Activated CD4-positive, CD25-positive, alpha-beta regulatory T cell treated with anti-CD3 and anti-CD28 coated beads, Interleukin-2, amount 50 U/mL, for 72 hours (primary cell): ENCODE results near the gene DDA1.

ENCODE experiments used
- DNase-seq: peaks from one replicate; pipeline ENCODE4 v3.0.0; 2021

Gene DDA1

GRCh38 chr19:17330262-17331044 lies 21.1 kb downstream of the DDA1 start:
- no peak for DNase-seq

DNA sequence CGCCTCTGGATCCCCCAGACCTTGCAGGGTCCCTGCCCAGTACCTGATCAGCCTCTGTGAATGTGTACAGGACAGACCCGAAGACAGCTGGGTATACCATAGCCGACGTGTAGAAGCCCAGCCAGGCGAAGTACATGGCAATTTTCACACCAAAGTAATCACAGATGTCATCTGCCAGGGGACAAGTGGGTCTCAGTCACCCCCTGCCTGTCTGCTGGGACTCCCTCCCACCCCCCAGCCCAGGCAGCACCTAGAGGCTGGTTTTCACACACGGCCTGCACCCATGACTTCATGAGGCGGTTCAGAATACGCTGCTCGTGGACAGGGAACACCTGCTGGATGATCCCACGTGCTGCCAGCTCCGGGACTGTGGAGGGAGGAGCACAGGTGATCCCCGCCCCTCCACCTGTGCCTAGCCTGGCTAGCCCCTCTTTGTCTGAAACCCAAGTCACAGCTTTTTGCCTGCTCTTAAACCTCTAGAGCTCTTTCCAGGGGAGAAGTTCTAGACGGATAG lies 21.7 kb downstream of the DDA1 start:
- DNase-seq: no peak

DNA sequence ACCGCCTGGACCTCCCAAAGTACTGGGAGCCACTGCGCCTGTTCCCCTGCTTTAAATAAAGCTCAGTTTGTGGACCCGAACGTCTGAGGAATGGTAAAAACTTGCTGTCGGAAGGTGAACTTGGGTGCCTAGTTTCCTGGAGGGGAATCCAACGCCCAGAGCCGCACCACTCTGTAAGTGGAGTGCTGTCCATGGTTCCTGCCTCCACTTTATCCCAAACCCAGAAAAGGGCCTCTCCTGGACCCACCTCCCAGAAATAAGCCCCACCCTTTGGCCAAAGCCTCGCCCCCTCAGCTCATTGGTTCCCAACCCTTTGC lies 23.0 kb downstream of the DDA1 start:
- DNase-seq: no peak

GRCh38 chr19:17332677-17333581 lies 23.6 kb downstream of the DDA1 start:
- DNase-seq: peak; percentile 61

GRCh38 chr19:17333611-17334413 lies 24.4 kb downstream of the DDA1 start:
- DNase-seq: peak; percentile 65

GRCh38 chr19:17334414-17335409 lies 25.3 kb downstream of the DDA1 start, which contains the start of gene ANO8:
ANO8 (minus strand) TSS chr19:17334855; CDS start chr19:17334670, 185 bp downstream.
- peak; percentile 76 for DNase-seq

DNA sequence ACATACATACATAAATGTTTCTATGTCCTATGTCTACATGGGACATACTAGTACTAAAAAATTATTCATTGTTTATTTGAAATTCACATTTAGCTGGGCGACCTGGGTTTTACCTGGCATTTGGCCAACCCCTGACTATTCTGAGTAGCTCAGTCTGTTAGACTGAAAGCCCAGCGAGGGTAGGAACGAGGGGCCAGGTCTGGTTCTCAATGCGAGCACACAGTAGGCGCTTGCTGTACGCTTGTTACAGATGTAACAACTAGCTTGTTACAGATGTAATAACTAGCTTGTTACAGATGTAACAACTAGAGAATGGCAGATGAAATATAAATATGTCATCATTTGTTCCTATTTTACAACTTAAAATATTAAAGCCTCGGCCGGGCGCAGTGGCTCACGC lies 26.2 kb downstream of the DDA1 start:
- no peak for DNase-seq

DNA sequence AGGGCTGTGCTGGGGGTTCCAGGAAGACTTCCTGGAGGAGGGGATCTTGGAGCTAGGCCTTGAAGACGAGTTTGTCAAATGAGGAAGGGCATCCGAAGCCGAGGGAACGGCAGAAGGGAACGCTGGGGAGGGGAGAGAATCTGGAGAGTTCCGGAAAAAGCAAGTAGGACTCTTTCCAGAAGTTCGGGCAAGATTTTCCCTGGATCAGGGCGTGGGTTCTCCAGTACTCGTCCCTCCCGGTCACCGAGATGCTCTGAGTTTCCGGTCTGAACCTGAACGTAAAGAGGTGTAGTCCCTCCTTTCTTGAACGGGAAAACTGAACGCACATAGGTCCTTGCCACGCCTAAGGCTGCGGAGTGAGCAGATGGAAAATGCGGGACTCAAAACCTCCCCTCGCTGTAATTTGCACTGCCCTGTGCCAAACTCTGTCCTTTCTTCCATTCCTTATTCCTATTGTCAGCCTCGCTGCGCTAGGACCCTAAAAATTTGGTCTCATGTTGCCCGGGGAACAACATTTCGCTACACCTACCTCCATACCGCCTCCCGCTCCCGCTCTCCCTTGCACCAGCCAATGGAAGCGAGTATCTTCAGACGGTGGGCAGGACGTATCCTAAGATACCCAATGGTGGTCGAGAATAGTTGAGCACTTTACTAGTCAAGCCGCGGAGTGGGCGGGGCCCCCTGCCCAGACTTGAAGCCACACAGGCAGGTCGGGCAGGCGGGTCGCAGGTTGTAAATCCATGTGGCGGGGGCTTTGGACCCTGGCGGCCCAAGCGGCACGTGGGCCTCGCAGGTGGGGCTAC lies 27.7 kb downstream of the DDA1 start, which contains the start of gene GTPBP3:
TSS of gene GTPBP3 (plus strand) at position 682 of the 803 bp plus-strand sequence. CDS start at position 741, 59 bp downstream.
- DNase-seq: peak; percentile 88

DNA sequence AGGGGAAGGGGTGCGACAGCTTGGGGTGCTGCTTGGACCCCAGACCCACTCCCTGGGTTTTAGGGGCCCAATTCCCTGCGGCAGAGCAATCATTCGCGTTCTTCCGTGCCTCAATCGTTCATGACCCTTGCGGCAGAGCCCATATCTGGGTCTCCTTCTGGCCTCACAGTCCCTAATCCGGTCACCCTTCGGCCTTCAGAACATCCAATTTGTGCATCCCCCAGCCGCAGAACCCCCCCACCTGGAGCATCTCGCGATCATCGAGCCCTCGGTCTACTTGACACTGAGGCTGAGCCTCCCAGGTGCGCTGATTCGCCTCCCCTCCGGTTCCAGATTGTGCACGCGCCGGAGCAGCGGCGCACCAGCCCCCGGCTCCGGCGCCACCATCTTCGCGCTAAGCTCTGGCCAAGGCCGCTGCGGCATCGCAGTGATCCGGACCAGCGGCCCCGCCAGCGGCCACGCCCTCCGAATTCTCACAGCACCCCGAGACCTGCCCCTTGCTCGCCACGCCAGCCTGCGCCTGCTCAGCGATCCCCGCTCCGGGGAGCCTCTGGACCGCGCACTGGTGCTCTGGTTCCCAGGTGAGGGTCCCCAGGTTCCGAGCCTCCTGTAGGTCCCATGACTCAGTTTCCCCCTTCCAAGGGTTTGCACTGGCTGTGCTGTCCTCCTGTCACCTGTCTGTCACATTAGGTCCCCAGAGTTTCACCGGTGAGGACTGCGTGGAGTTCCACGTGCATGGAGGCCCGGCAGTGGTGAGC lies 28.5 kb downstream of the DDA1 start:
- peak; percentile 54 for DNase-seq

DNA sequence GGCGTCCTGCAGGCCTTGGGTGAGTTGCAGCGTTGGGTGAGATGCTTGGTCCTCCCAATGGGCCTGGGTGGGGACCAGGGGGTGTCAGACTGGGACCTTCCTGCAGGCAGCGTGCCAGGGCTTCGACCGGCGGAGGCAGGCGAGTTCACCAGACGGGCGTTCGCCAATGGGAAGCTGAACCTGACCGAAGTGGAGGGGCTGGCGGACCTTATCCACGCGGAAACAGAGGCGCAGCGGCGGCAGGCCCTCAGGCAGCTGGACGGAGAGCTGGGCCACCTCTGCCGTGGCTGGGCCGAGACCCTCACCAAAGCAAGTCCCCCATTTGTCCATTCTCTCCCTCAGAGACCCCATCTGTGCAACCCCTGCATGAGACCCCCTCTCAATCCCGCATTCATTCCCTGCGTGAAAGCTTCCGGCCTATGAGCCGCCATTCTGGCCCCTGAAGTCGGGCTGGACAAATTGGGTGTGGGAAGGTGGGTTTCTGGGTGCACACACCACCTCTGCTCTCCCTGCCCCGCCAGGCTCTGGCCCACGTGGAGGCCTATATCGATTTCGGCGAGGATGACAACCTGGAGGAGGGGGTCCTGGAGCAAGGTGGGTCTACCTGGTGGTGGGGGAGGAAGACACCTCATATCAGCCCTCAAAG lies 29.2 kb downstream of the DDA1 start:
- no peak for DNase-seq

GRCh38 chr19:17339088-17339741 lies 29.9 kb downstream of the DDA1 start:
- DNase-seq: peak; percentile 52

DNA sequence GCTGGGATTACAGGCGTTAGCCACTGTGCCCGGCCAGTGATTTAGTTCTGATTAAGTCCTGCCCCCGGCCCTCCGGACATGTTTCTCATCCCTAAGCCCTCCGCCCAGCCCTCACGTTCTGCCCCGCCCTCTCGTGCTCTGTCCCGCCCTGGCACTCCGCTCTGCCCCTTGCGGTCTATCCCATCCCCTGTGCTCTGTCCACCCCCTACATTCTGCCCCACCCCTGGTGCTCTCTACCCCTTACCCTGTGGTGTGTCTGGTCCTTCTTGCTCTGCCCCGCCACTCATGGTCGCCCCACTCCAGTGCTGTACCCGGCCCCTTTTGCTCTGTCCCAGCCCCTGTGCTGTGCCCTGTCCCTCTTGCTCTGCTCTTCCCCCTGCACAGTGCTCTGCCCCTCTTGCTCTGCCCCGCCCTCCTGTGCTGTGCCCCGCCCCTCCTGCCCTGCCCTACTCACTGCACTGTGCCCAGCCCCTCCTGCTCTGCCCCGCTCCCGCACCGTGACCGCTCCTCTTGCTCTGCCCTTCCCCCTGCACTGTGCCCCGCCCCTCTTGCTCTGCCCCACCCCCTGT lies 31.0 kb downstream of the DDA1 start:
- DNase-seq: no peak

DNA sequence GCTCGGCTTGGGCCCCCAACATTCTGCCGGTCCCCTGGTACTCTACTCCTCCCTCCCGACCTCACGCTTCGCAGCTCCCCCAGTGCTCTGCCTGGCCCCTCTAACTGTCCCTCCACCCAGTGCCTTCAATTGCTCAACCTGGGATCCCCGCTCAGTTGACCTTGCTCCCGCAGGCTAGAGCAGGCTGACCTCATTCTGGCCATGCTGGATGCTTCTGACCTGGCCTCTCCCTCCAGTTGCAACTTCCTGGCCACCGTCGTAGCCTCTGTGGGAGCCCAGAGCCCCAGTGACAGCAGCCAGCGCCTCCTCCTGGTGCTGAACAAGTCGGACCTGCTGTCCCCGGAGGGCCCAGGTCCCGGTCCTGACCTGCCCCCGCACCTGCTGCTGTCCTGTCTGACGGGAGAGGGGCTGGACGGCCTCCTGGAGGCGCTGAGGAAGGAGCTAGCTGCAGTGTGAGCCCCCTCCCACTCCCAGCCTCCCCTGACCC lies 31.6 kb downstream of the DDA1 start:
- no peak for DNase-seq

GRCh38 chr19:17341386-17341785 lies 32.0 kb downstream of the DDA1 start:
- no peak for DNase-seq

DNA sequence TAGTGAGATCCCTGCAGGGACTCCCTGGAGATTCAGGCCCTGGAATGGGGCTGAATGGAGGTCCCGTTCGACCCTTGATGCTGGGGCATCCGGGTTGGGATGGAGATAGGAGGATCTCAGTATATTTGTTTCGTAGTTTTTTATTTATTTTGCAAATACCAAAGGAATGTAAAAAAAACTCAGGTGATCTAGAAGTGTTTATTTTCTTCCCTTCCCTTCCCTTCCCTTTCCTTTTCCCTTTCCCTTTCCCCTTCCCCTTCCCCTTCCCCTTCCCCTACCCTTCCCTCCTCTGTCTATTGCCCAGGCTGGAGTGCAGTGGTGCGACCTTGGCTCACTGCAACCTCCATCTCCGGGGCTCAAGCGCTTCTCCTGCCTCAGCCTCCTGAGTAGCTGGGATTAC lies 32.5 kb downstream of the DDA1 start:
- DNase-seq: no peak

- peak; percentile 89 for DNase-seq
These were observed 36.8 kb downstream of the DDA1 start for GRCh38 chr19:17346109-17346671.

DNA sequence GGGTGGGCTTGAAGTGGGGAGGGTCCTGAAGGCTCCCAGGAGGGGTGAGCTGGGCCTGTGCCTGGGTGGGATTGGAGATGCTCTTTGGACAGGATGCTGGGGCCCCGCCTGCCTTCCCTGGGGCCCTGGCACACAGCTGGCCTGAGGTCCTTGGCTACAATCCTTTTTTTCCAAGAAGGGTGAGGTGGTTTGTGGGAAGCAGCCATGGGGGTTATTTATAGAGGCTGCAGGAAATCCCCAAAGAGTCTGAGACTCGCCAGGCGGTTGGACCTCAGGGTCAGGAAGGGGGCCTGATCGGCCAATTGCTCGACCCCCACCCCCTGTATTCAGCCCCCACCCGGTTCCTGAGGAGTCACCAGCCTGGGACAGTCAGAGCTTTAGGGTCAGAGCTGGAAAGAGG lies 38.0 kb downstream of the DDA1 start:
- DNase-seq: no peak

- DNase-seq: no peak
These were observed 38.5 kb downstream of the DDA1 start for GRCh38 chr19:17347877-17348276.
